Measurements from ENCODE around the gene SERAC1.

DNA sequence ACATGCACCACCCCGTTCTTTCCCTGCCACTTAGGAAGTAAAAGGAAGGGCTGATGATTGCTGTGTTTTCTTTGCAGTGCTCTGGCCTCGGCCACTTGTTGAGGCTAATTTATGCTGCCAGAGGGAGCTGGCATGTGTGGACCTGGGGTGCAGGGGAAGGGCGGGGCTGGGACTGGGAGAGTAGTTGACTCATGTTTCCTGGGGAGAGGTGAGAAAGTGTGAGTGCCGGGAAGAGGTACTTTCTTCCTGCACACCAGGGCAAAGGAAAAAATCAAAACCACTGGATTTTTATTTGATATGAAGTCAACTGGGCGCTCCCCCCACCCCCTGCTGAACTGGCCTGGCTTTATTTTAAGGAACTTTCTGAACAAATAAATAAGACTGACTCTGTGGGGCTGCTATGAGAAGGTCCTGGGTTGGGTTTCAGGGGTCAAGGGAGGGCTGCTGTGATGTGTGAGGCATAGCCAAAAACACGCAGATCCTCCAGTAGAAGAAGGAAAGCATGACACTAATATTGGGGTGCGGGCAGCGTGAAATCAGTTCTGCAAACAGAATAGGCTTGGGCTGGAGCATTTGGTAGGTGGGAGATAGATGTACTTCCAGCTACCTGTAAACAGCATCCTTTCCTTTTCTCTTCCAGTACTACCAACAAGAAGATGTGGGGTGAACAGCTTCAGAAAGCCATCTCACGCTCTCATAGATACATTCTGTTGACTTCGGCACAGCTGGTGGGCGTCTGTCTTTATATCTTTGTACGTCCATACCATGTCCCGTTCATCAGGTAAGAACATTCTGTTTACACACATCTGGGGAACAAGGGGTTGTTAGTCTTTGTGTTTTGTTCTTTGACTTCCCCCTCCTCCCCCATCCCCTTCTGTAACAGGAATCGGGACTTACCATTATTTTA lies 98.9 kb downstream of the SERAC1 start:
- no peak for TF ChIP-seq TEAD4 (IDR thresholded peaks at IDR 0.05; ENCODE audit: borderline replicate concordance, insufficient read depth)
- TF ChIP-seq EZH2phosphoT487 (IDR thresholded peaks at IDR 0.05; ENCODE audit: borderline replicate concordance, low read depth), result no peak
- TF ChIP-seq POLR2AphosphoS5 (IDR thresholded peaks at IDR 0.05; ENCODE audit: low read depth, low read length), result no peak
- no peak for TF ChIP-seq FOXM1 (IDR thresholded peaks at IDR 0.05; ENCODE audit: low read depth)
- TF ChIP-seq CTCF (IDR thresholded peaks at IDR 0.05), result no peak
- 0 out of 2 replicates have a peak, but pooled peaks have one; percentile 21 for TF ChIP-seq REST (IDR thresholded peaks at IDR 0.05; ENCODE audit: low read depth, low read length)
- peak; percentile 15 to 62; a peak in 1 of 4 replicates for TF ChIP-seq EP300 (IDR thresholded peaks at IDR 0.05; ENCODE audit: borderline replicate concordance in 1 of 2, low read depth in 1 of 2, low read length in 1 of 2)
- no peak for TF ChIP-seq SMC3 (IDR thresholded peaks at IDR 0.05; ENCODE audit: low read depth, low read length)
- TF ChIP-seq MAX (IDR thresholded peaks at IDR 0.05; ENCODE audit: low read depth), result peak; percentile 75

Measured in SK-N-SH (cell line).